GM12875 (cell line): ENCODE measurements around the gene SH3PXD2B.

ENCODE experiments used
- H3K4me3 ChIP-seq: one replicate; pipeline ENCODE4 v1.5.1; 2011; ENCODE audit warnings: low read depth, low read length, control low read depth
- CTCF ChIP-seq: IDR thresholded peaks from 2 replicates; pipeline ENCODE4 v1.5.1; 2011; ENCODE audit warnings: low read depth, mild to moderate bottlenecking, control low read depth, inconsistent platforms, low read length, moderate library complexity, borderline replicate concordance; ENCODE audit not compliant: insufficient read depth

Gene SH3PXD2B

GRCh38 chr5:172497591-172498255 is 43.4 kb upstream of the SH3PXD2B start:
- no peak overlapping the region for H3K4me3 ChIP-seq
- TF ChIP-seq CTCF: no peak

- no peak for TF ChIP-seq CTCF
Measured at GRCh38 chr5:172496671-172497371, 42.5 kb upstream of the SH3PXD2B start.

DNA sequence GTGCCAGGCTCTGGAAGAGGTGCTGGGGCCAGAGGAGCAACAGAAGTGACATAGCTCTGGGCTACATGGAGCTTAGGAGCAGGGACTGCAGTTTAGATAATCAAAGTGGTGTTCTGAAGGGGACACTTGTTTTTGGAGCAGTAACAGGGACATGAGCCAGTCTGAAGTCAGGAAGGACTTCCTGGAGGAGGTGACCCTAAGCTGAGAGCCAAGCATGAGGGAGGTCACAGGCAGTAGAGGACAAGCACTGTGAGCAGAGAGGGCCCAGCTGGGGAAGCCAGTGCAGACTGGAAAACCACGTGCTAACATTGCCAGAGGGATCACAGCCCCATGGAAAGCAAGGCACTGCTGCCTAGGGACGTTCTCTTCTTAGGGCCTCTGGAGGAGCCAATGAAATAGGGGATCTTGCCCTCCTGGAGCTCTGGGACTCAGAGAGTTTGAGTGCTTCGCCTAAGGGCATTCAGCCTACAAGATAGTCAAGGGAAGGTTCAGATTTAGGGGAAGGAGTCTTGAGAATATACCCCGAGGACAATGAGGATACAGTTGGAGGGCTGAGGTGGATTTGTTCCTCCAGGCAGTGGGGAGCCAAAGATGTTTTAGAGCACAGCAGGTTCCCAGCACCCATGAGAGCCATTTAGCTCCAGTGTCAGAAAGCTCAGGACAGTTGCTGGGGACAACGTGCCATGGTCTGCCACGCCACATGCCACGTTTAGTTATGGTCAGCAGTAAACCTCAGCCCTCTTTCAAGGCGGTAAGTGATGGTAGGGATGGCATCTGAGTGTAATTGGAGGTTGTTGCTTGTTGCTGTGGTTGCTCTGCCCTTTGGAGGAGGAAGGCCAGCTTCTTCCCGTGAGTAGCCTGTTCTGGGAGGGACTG is 40.5 kb upstream of the SH3PXD2B start:
- H3K4me3 ChIP-seq: no peak overlapping the region
- TF ChIP-seq CTCF: no peak

More at GRCh38 chr5:172496671-172497371, 42.5 kb upstream of the SH3PXD2B start:
- no peak overlapping the region for H3K4me3 ChIP-seq

GRCh38 chr5:172493906-172494305 is 39.6 kb upstream of the SH3PXD2B start:
- TF ChIP-seq CTCF: no peak

DNA sequence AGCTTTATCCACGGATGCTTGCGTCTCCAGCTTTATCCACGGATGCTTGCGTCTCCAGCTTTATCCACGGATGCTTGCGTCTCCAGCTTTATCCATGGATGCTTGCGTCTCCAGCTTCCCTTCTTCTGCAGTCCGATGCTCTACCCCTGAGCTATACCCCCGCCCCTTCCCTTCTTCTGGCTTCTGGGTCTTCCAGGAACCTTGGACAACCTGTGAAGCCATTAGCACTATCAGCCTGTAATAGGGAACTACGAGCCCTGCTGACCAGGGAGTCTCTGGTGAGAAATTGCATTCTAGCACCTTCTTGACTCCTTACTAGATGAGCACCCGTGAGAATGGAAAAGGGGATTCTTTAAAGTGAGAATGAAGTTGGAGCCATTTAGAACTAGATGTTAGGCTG is 39.1 kb upstream of the SH3PXD2B start:
- no peak overlapping the region for H3K4me3 ChIP-seq
- no peak for TF ChIP-seq CTCF

More at GRCh38 chr5:172493906-172494305, 39.6 kb upstream of the SH3PXD2B start:
- H3K4me3 ChIP-seq: no peak overlapping the region

GRCh38 chr5:172493002-172493401 is 38.7 kb upstream of the SH3PXD2B start:
- no peak for TF ChIP-seq CTCF
- H3K4me3 ChIP-seq: no peak overlapping the region
